NCI-H1694 treated with DMSO at 0.1 percent for 48 hours (cell line): Measurements from ENCODE around the gene FBXW8.

Experiments used
- DNase-seq: peaks from one replicate; lab custom pipeline; 2025; lab: John Stamatoyannopoulos, UW

Gene FBXW8

GRCh38 chr12:116926283-116927243 lies 15.8 kb downstream of the FBXW8 start:
- DNase-seq = no peak

- no peak for DNase-seq
Observed at GRCh38 chr12:116927244-116927940, 16.6 kb downstream of the FBXW8 start.

GRCh38 chr12:116928504-116928903 lies 17.8 kb downstream of the FBXW8 start:
- no peak for DNase-seq

GRCh38 chr12:116929885-116930284 lies 19.1 kb downstream of the FBXW8 start:
- no peak for DNase-seq

- DNase-seq = no peak
Observed at GRCh38 chr12:116931665-116932064, 20.9 kb downstream of the FBXW8 start.

GRCh38 chr12:116933091-116933490 lies 22.3 kb downstream of the FBXW8 start:
- DNase-seq = no peak

- no peak for DNase-seq
Observed at GRCh38 chr12:116933512-116934246, 22.9 kb downstream of the FBXW8 start.

GRCh38 chr12:116934908-116935705 lies 24.4 kb downstream of the FBXW8 start:
- DNase-seq = no peak

- no peak for DNase-seq
Observed at GRCh38 chr12:116937640-116938039, 26.9 kb downstream of the FBXW8 start.

GRCh38 chr12:116939734-116940133 lies 29.0 kb downstream of the FBXW8 start:
- DNase-seq = no peak

GRCh38 chr12:116941188-116941587 lies 30.4 kb downstream of the FBXW8 start:
- DNase-seq = no peak

- DNase-seq = no peak
Observed at GRCh38 chr12:116943419-116944372, 32.9 kb downstream of the FBXW8 start.

- DNase-seq = no peak
Observed at GRCh38 chr12:116945886-116946550, 35.3 kb downstream of the FBXW8 start.

- DNase-seq = no peak
Observed at GRCh38 chr12:116948298-116948697, 37.5 kb downstream of the FBXW8 start.

- DNase-seq = no peak
Observed at GRCh38 chr12:116950628-116951325, 40.0 kb downstream of the FBXW8 start.

GRCh38 chr12:116954710-116955381 lies 44.1 kb downstream of the FBXW8 start:
- no peak for DNase-seq

GRCh38 chr12:116955382-116956021 lies 44.8 kb downstream of the FBXW8 start:
- DNase-seq = no peak
